K562 (cell line): ENCODE measurements around the gene FAM89B. TPM values are rescaled to one million over a fixed set of nuclear protein-coding genes. Genes with fewer than 3 reads are reported as not detected.

Source experiments
- IFI16 ChIP-seq: fragments of 250-450 bp; sonication (Bioruptor Pico); IDR thresholded peaks from 2 replicates; pipeline ENCODE4 v2.1.2; 2022; ENCODE audit warnings: mild to moderate bottlenecking, inconsistent platforms
- KLF16 ChIP-seq: IDR thresholded peaks from 2 replicates; pipeline ENCODE4 v1.6.1; 2016; ENCODE audit warnings: antibody characterized with exemption
- MBD2 ChIP-seq: sonication (generic); IDR thresholded peaks from 2 replicates; pipeline ENCODE4 v1.6.1; 2016; ENCODE audit warnings: low read depth, borderline replicate concordance
- MCM2 ChIP-seq: fragments of 450-650 bp; IDR thresholded peaks from 2 replicates; pipeline ENCODE4 v1.6.1; 2017; ENCODE audit warnings: low read depth, mild to moderate bottlenecking
- POU5F1 ChIP-seq: fragments of 150-350 bp; IDR thresholded peaks from 2 replicates; pipeline ENCODE4 v1.6.1; 2014; ENCODE audit warnings: borderline replicate concordance, low read length, low read depth, mild to moderate bottlenecking; ENCODE audit not compliant: partially characterized antibody
- RAD21 ChIP-seq, 2 experiments: fragments of 250-450 bp in 1 of 2; fragments of 450-650 bp in 1 of 2; sonication (Bioruptor Pico) in 1 of 2; formaldehyde crosslinking in 1 of 2; IDR thresholded peaks in 1 of 2; conservative IDR thresholded peaks in 1 of 2; 2 replicates each; pipeline versions ENCODE4 v1.4.0 to v1.8.0; 2020 to 2022; ENCODE audit warnings: mild to moderate bottlenecking in 2 of 2, moderate library complexity in 1 of 2
- RBM34 ChIP-seq: fragments of 200-400 bp; formaldehyde crosslinking; IDR thresholded peaks from 2 replicates; pipeline ENCODE4 v1.6.1; 2018; ENCODE audit warnings: low read length, borderline replicate concordance; ENCODE audit not compliant: insufficient read depth
- SIRT6 ChIP-seq: IDR thresholded peaks from one replicate; pipeline ENCODE4 v1.6.1; 2012; ENCODE audit warnings: low read depth, mild to moderate bottlenecking, control low read depth, inconsistent platforms, low read length, moderate library complexity
- SMAD1 ChIP-seq: fragments of 150-350 bp; IDR thresholded peaks from 2 replicates; pipeline ENCODE4 v1.6.1; 2014; ENCODE audit warnings: low read length, low read depth; ENCODE audit not compliant: partially characterized antibody
- SRSF3 ChIP-seq: fragments of 200-400 bp; formaldehyde crosslinking; IDR thresholded peaks from 2 replicates; pipeline ENCODE4 v1.6.1; 2016; ENCODE audit warnings: mild to moderate bottlenecking, low read length, moderate library complexity; ENCODE audit not compliant: insufficient read depth
- STAT5B ChIP-seq: fragments of 250-450 bp; sonication (Bioruptor Pico); IDR thresholded peaks from 2 replicates; pipeline ENCODE4 v1.8.0; 2021; ENCODE audit warnings: mild to moderate bottlenecking, inconsistent platforms
- ZKSCAN3 ChIP-seq: fragments of 250-450 bp; sonication (Bioruptor Pico); IDR thresholded peaks from 2 replicates; pipeline ENCODE4 v1.4.0; 2020
- ZNF282 ChIP-seq: sonication (generic); formaldehyde crosslinking; IDR thresholded peaks from 2 replicates; pipeline ENCODE4 v1.8.1; 2023; ENCODE audit warnings: missing genetic modification reagents
- ZNF431 ChIP-seq: sonication (generic); formaldehyde crosslinking; IDR thresholded peaks from 2 replicates; pipeline ENCODE4 v1.8.0; 2022; ENCODE audit warnings: mild to moderate bottlenecking, missing genetic modification reagents
- ZNF717 ChIP-seq: fragments of 250-450 bp; sonication (Bioruptor Pico); IDR thresholded peaks from 2 replicates; pipeline ENCODE4 v1.5.0; 2021
- ZNF785 ChIP-seq: fragments of 250-450 bp; sonication (Bioruptor Pico); IDR thresholded peaks from 2 replicates; pipeline ENCODE4 v1.4.0; 2020; ENCODE audit warnings: mild to moderate bottlenecking
- polyA plus RNA-seq, 8 experiments: library from polyadenylated mRNA; depleted of rRNA in 4 of 8; stranded (reverse) in 5 of 8; unstranded in 3 of 8; fragments of >200 nt; fragmentation: Nextera tagmentation in 2 of 8; fragmentation: Illumina TruSeq in 1 of 8; extraction: Ambion mirVana in 2 of 8; extraction: Trizol in 1 of 8; gene quantifications; 2 replicates each; pipeline versions ENCODE4 v1.2.1 to v1.2.3, GENCODE V29; 2011 to 2014; ENCODE audit warnings: inconsistent platforms in 1 of 8, missing spikeins in 1 of 8
- total RNA-seq, 7 experiments: library from RNA; depleted of rRNA in 6 of 7; stranded (reverse); fragments of >200 nt in 6 of 7; fragmentation: Illumina TruSeq in 2 of 7; extraction: Trizol in 2 of 7; gene quantifications; 2 replicates each; pipeline versions ENCODE4 v1.2.1 to v1.2.3, GENCODE V29; 2011 to 2021; ENCODE audit warnings: low replicate concordance in 1 of 7
- TF ChIP-seq, protein P1 (sequence below): fragments of 250-450 bp; sonication (Bioruptor Pico); IDR thresholded peaks from 2 replicates; pipeline ENCODE4 v1.9.0; 2021; ENCODE audit warnings: mild to moderate bottlenecking, inconsistent platforms
- TF ChIP-seq, protein P2 (sequence below): fragments of 250-450 bp; sonication (Bioruptor Pico); IDR thresholded peaks from 2 replicates; pipeline ENCODE4 v1.6.1; 2021; ENCODE audit warnings: mild to moderate bottlenecking
- TF ChIP-seq, protein P3 (sequence below): IDR thresholded peaks from 2 replicates; pipeline ENCODE4 v1.6.1; 2011; ENCODE audit warnings: borderline replicate concordance, low read depth, mild to moderate bottlenecking, moderate library complexity, low read length; ENCODE audit not compliant: insufficient read depth, poor library complexity, severe bottlenecking
- TF ChIP-seq, protein P4 (sequence below): sonication (generic); formaldehyde crosslinking; IDR thresholded peaks from 2 replicates; pipeline ENCODE4 v1.8.0; 2022; ENCODE audit warnings: mild to moderate bottlenecking, missing genetic modification reagents, borderline replicate concordance

The FAM89B gene
- total and polyA plus RNA-seq, 9 of the 15 experiments (the other 6 are each of a cell fraction or from before 2014, with no cell fraction given) = 0.32 to 27.6 (median 11.9) TPM

DNA sequence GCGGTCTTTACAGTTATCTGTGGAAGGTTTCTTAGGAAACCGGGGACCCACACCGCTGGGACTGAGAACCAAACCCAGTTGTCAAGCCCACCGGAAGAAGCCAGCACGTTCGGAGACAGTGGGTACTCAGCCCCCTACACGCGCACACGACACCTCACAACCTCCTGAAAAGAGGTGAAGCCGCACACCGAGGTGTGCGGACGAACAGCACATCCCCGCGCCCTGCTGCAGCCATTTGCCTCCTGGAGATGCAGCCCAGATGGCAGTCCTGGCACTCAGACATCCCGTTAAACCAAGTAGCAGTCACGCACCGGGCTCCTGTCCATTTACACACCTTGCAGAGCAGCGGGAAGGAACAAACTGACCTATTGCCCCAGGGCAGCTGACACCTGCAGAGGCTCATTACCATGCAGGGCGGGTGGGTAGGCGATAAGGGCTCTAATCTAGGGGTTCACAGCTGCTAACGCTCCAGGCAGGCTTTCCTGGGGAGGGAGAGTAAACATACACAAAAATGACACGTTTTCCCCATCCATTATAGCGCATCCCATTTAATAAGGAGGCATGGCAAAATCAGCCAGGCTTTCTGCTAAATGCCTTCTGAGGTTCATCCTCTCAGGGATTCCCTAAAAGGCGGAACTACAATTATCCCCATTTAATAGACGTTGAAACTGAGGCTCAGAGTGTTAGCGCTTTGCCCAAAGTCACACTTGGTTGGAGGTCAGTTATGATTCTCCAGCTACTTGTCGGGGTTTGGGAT, 2.7 kb downstream of the FAM89B start (continued):
- no peak for TF ChIP-seq POU5F1
- TF ChIP-seq STAT5B (CRISPR knock-in tag) = no peak
- TF ChIP-seq SRSF3 = no peak
- TF ChIP-seq, protein P1, sequence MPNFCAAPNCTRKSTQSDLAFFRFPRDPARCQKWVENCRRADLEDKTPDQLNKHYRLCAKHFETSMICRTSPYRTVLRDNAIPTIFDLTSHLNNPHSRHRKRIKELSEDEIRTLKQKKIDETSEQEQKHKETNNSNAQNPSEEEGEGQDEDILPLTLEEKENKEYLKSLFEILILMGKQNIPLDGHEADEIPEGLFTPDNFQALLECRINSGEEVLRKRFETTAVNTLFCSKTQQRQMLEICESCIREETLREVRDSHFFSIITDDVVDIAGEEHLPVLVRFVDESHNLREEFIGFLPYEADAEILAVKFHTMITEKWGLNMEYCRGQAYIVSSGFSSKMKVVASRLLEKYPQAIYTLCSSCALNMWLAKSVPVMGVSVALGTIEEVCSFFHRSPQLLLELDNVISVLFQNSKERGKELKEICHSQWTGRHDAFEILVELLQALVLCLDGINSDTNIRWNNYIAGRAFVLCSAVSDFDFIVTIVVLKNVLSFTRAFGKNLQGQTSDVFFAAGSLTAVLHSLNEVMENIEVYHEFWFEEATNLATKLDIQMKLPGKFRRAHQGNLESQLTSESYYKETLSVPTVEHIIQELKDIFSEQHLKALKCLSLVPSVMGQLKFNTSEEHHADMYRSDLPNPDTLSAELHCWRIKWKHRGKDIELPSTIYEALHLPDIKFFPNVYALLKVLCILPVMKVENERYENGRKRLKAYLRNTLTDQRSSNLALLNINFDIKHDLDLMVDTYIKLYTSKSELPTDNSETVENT = no peak
- TF ChIP-seq, protein P2, sequence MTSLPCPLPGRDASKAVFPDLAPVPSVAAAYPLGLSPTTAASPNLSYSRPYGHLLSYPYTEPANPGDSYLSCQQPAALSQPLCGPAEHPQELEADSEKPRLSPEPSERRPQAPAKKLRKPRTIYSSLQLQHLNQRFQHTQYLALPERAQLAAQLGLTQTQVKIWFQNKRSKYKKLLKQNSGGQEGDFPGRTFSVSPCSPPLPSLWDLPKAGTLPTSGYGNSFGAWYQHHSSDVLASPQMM (CRISPR knock-in tag) = no peak
- 0 out of 2 replicates have a peak, but pooled peaks have one; percentile 67 for TF ChIP-seq ZNF717 (CRISPR knock-in tag)
- no peak for TF ChIP-seq IFI16 (CRISPR knock-in tag)
- no peak for TF ChIP-seq SMAD1
- peak; percentile 97 for TF ChIP-seq KLF16
- no peak for TF ChIP-seq ZNF785 (CRISPR knock-in tag)
- TF ChIP-seq, protein P3, sequence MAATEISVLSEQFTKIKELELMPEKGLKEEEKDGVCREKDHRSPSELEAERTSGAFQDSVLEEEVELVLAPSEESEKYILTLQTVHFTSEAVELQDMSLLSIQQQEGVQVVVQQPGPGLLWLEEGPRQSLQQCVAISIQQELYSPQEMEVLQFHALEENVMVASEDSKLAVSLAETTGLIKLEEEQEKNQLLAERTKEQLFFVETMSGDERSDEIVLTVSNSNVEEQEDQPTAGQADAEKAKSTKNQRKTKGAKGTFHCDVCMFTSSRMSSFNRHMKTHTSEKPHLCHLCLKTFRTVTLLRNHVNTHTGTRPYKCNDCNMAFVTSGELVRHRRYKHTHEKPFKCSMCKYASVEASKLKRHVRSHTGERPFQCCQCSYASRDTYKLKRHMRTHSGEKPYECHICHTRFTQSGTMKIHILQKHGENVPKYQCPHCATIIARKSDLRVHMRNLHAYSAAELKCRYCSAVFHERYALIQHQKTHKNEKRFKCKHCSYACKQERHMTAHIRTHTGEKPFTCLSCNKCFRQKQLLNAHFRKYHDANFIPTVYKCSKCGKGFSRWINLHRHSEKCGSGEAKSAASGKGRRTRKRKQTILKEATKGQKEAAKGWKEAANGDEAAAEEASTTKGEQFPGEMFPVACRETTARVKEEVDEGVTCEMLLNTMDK = no peak
- TF ChIP-seq ZNF282 (CRISPR knock-in tag) = no peak
- no peak for TF ChIP-seq RBM34
- no peak for TF ChIP-seq SIRT6
- TF ChIP-seq MCM2 = no peak
- TF ChIP-seq ZKSCAN3 (CRISPR knock-in tag) = no peak
- TF ChIP-seq MBD2 = peak; percentile 63; the same call in 1 of the 2 replicates
- TF ChIP-seq ZNF431 (CRISPR knock-in tag) = no peak; the same call in 1 of the 2 replicates
- TF ChIP-seq RAD21 (CRISPR knock-in tag; conservative IDR thresholded peaks at IDR 0.05 in 1 of 2, IDR thresholded peaks at IDR 0.05 in 1 of 2) = no peak
- TF ChIP-seq, protein P4, sequence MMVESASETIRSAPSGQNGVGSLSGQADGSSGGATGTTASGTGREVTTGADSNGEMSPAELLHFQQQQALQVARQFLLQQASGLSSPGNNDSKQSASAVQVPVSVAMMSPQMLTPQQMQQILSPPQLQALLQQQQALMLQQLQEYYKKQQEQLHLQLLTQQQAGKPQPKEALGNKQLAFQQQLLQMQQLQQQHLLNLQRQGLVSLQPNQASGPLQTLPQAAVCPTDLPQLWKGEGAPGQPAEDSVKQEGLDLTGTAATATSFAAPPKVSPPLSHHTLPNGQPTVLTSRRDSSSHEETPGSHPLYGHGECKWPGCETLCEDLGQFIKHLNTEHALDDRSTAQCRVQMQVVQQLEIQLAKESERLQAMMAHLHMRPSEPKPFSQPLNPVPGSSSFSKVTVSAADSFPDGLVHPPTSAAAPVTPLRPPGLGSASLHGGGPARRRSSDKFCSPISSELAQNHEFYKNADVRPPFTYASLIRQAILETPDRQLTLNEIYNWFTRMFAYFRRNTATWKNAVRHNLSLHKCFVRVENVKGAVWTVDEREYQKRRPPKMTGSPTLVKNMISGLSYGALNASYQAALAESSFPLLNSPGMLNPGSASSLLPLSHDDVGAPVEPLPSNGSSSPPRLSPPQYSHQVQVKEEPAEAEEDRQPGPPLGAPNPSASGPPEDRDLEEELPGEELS (CRISPR knock-in tag) = no peak
